GM19372 (cell line): ENCODE measurements around the gene RAPGEF2.
"Not testable (repeated sequence)": the region's sequence is repeated elsewhere in the genome, so short reads cannot be mapped to it uniquely, and the experiment has no call there.

Experiments
- ATAC-seq: cut with Tn5 transposase; IDR thresholded peaks from one replicate; pipeline ENCODE4 v1.9.1; 2021; ENCODE audit warnings: mild to moderate bottlenecking, low read depth, moderate library complexity; ENCODE audit not compliant: unreplicated experiment

RAPGEF2 gene

GRCh38 chr4:159349332-159349731, 246.5 kb downstream of the RAPGEF2 start:
- ATAC-seq: no peak

DNA sequence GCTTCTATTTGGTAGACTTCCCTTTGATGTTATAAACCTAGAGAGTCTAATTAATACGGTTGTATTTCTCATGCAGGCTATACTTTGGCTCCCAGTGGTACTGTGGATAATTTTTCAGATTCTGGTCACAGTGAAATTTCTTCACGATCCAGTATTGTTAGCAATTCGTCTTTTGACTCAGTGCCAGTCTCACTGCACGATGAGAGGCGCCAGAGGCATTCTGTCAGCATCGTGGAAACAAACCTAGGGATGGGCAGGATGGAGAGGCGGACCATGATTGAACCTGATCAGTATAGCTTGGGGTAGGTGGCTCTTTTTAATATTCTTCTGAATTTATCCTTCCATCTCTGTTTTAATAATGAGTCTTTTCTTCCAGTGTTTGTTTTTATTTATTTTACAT, 249.7 kb downstream of the RAPGEF2 start:
- no peak for ATAC-seq

- ATAC-seq: no peak
Observed at GRCh38 chr4:159353422-159354116, 250.7 kb downstream of the RAPGEF2 start.

DNA sequence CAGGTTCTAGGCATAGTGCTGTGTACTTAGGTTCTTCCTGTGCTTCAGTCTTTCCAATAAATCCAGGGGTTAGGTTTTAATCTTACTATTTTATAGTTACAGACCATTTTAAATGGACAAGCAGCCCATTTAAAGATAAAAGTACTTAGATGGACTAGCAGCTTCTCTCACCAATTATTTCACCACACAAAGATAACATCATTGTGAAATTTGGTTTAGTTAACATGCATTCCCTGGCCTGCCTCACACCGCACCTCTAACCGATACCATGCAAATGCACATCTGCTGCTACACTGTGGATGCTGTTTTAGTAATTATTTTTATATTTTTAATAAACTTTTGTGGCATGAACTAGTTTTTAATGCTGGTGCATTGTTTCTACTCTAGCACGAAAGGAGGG, 252.6 kb downstream of the RAPGEF2 start:
- no peak for ATAC-seq

- ATAC-seq: no peak
Observed at GRCh38 chr4:159357350-159357749, 254.5 kb downstream of the RAPGEF2 start.

DNA sequence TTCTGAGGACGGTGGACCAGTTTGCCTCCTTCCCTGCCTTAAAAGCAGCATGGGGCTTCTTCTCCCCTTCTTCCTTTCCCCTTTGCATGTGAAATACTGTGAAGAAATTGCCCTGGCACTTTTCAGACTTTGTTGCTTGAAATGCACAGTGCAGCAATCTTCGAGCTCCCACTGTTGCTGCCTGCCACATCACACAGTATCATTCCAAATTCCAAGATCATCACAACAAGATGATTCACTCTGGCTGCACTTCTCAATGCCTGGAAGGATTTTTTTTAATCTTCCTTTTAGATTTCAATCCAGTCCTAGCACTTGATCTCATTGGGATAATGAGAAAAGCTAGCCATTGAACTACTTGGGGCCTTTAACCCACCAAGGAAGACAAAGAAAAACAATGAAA, 255.3 kb downstream of the RAPGEF2 start:
- ATAC-seq: no peak

GRCh38 chr4:159360549-159360948, 257.7 kb downstream of the RAPGEF2 start:
- no peak for ATAC-seq

- ATAC-seq: no peak
Observed at GRCh38 chr4:159363361-159363760, 260.5 kb downstream of the RAPGEF2 start.

GRCh38 chr4:159366966-159367780, 264.3 kb downstream of the RAPGEF2 start:
- no peak for ATAC-seq

DNA sequence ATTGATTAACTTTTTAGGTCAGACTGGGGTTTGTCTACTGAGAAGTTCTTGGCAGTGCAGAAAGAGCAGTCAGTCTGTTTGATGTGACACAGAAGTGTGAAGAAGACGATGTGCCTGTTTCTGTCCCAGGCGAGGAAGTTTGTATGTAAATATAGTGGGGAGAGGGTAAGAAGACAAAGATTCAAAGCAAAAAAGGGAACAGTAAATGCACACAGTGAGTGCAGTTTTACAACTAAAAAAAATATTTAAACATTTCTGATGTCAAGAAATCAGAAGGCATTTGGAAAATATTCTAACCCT, 264.9 kb downstream of the RAPGEF2 start:
- peak; percentile 49 for ATAC-seq

DNA sequence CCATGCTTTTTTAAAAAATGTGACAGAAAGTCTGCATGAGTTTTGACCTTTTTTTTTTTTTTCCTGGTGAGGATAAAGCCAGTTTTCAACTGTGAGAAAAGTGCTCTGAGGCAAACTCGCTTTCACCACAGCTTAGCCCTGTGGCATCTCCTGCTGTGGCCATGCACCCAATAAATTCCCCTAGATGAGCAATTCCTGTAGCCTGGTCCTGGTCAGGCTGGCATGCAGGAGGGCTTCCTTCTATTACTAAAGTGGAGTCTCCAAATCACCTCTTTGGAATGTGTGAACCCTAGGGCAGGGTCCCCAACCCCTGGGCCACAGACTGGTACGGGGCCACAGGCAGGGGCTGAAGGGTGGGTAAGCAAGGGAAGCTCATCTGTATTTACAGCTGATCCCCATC, 265.4 kb downstream of the RAPGEF2 start:
- ATAC-seq: no peak

GRCh38 chr4:159369256-159369655, 266.4 kb downstream of the RAPGEF2 start:
- ATAC-seq: no peak

- ATAC-seq: no peak
Observed at GRCh38 chr4:159370286-159370685, 267.4 kb downstream of the RAPGEF2 start.

- no peak for ATAC-seq
Observed at GRCh38 chr4:159374749-159375530, 272.1 kb downstream of the RAPGEF2 start.

DNA sequence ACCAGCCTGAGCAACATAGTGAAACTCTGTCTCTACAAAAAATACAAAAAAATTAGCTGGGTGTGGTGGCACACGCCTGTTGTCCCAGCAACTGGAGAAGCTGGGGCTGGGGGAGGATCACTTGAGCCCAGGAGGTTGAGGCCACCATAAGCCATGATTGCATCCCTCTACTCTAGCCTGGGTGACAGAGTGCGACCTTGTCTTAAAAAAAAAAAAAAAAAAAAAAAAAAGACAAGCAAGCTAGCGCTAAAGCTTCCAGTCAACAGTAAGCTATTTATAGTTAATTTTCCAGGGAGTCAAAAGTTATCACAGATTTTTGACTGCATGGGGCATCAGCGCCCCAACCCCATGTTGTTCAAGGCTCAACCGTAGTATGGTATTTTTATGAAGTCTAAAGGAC, 273.4 kb downstream of the RAPGEF2 start:
- ATAC-seq: no peak

- ATAC-seq: no peak
Observed at GRCh38 chr4:159378056-159378616, 275.3 kb downstream of the RAPGEF2 start.

DNA sequence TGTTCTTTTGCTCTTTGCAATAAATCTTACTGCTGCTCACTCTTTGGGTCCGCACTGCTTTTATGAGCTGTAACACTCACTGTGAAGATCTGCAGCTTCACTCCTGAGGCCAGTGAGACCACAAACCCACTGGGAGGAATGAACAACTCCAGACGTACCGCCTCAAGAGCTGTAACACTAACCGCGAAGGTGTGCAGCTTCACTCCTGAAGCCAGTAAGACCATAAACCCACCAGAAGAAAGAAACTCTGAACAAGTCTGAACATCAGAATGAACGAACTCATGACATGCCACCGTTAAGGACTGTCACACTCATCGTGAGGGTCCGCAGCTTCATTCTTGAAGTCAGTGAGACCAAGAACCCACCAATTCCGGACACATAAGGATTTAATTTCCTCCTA, 276.2 kb downstream of the RAPGEF2 start:
- not testable (repeated sequence) for ATAC-seq

DNA sequence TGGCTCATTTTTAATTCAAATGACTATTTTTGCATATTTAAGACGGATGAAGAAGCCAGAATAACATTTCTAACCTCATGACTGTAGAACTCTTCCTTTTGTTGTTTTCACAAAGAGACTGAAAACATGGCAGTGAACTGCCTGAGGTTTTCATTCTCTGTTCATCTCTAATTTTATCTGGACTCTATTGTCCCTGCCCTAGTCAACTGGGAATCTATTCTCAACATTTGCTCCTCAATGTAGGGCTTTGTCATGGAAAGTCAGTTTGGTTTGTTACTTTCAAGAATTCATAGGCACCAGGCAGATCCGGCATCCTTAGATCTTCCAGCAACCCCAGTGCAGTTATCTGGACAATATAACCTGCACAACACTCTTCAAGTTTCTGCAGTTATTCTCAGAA, 277.0 kb downstream of the RAPGEF2 start:
- no peak for ATAC-seq

DNA sequence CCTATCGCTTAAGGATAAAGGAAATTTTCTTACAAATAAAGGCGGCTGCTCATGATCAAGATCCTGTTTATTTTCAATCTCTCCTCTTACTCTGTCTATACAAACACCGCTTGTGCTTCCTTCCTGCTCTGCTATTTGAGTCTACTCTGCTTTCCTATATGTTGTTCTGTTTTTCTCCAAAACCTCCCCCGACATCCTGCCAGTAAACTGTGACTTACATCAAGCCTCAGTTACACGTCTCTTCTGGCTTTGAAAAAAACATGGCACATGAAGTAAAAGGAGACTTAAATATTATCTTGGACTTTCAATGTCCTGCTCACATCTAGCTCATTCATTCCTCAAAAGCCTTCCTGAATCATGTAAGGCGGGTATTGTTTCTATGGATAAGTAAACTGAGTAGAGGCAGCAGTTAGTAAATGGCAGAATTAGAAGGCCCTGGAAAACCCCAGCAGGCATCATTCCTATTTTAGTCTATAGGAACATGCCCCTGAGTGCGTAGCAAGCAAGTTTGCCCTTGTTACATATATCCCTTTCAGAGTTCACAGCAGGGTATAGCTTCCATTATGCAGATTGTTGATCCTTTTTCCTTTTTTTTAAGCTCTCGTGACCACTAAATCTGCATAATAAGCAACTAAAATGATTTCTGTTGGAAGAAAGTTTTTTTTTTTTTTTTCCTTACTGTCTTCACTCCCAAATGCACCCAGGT, 280.1 kb downstream of the RAPGEF2 start:
- ATAC-seq: no peak

- ATAC-seq: no peak
Observed at GRCh38 chr4:159383562-159383931, 280.7 kb downstream of the RAPGEF2 start.

DNA sequence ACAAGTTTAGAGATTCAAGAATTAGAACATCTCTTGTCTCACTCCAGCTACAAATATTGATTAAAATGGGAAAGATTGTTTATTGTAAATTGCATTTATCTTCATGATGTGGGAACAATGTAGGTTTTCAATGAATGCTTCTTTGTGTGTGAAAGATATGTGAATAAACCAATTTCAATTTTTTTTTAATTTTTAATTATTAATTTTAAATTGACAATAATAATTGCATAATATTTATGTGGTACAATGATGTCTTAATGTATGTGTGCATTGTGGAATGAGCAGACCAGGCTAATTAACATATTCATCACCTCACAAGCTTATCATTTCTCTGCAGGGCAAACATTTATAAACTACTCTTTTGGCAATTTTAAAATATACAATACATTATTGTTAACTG, 281.1 kb downstream of the RAPGEF2 start:
- ATAC-seq: no peak
